HCT116 (cell line): ENCODE measurements around the gene PRKCA.

Source experiments
- CBX3 ChIP-seq: IDR thresholded peaks from 2 replicates; pipeline ENCODE4 v1.6.1; 2012; ENCODE audit warnings: low read depth
- CTCF ChIP-seq, 3 experiments: fragments of 200-600 bp in 1 of 3; sonication (generic) in 1 of 3; IDR thresholded peaks in 2 of 3; conservative IDR thresholded peaks in 1 of 3; 2 replicates each; pipeline ENCODE4 v1.5.1; 2012 to 2017; ENCODE audit warnings: low read depth in 2 of 3, low read length in 2 of 3, antibody characterized with exemption in 1 of 3, borderline replicate concordance in 1 of 3, control low read depth in 1 of 3, mild to moderate bottlenecking in 1 of 3, mixed read lengths in 1 of 3, mixed run types in 1 of 3, moderate library complexity in 1 of 3; ENCODE audit not compliant: insufficient read depth in 1 of 3
- EZH2 ChIP-seq: fragments of 200-600 bp; sonication (generic); IDR thresholded peaks from 2 replicates; pipeline ENCODE4 v1.6.1; 2017; ENCODE audit warnings: antibody characterized with exemption, mixed run types
- EZH2phosphoT487 ChIP-seq: fragments of 200-600 bp; IDR thresholded peaks from 2 replicates; pipeline ENCODE4 v1.6.1; 2018; ENCODE audit warnings: antibody characterized with exemption, borderline replicate concordance
- MAX ChIP-seq: IDR thresholded peaks from 2 replicates; pipeline ENCODE4 v1.6.1; 2012
- POLR2A ChIP-seq: IDR thresholded peaks from 2 replicates; pipeline ENCODE4 v1.7.0; 2011; ENCODE audit warnings: borderline replicate concordance; ENCODE audit not compliant: insufficient read depth, insufficient read length; ENCODE audit errors: extremely low read depth
- POLR2AphosphoS5 ChIP-seq: IDR thresholded peaks from 2 replicates; pipeline ENCODE4 v1.6.1; 2011; ENCODE audit warnings: mild to moderate bottlenecking, low read depth, low read length, moderate library complexity
- RAD21 ChIP-seq: IDR thresholded peaks from 2 replicates; pipeline ENCODE4 v1.6.1; 2012; ENCODE audit warnings: low read depth, mild to moderate bottlenecking
- REST ChIP-seq: IDR thresholded peaks from 2 replicates; pipeline ENCODE4 v1.6.1; 2012; ENCODE audit warnings: low read depth
- SIN3A ChIP-seq: IDR thresholded peaks from 2 replicates; pipeline ENCODE4 v1.6.1; 2012; ENCODE audit warnings: low read depth
- SRF ChIP-seq: IDR thresholded peaks from 2 replicates; pipeline ENCODE4 v1.6.1; 2012; ENCODE audit warnings: low read depth
- ZNF274 ChIP-seq: fragments of 200-500 bp; sonication (Bioruptor generic); IDR thresholded peaks from 2 replicates; pipeline ENCODE4 v1.6.1; 2014; ENCODE audit warnings: mild to moderate bottlenecking, low read depth, low read length, inconsistent platforms

- TF ChIP-seq CTCF (IDR thresholded peaks at IDR 0.05 in 2 of 3, conservative IDR thresholded peaks at IDR 0.05 in 1 of 3; ENCODE audit: borderline replicate concordance in 1 of 3, insufficient read depth in 1 of 3, low read depth in 2 of 3, low read length in 2 of 3) (peak in 2 of 3 experiments; percentile 17 to 21; a peak in 2 of 6 replicates), SRF (peak; percentile 81), POLR2A (no peak), POLR2AphosphoS5 (peak; percentile 82), SIN3A (peak; percentile 84), EZH2 (no peak), MAX (0 out of 2 replicates have a peak, but pooled peaks have one; percentile 64), ZNF274 (no peak), CBX3 (peak; percentile 99), EZH2phosphoT487 (no peak), RAD21 (peak; percentile 78), REST (no peak)
Observed at GRCh38 chr17:66275651-66276050, 26.8 kb upstream of the PRKCA start.
